CD4-positive, alpha-beta T cell treated with Interleukin-2 at 100 ng/mL for 4 hours (primary cell): ENCODE data around the gene NEURL1B.

Source experiments
- DNase-seq: peaks from one replicate; pipeline ENCODE4 v3.0.0-alpha.2; 2020; ENCODE audit warnings: low spot score

NEURL1B gene

DNA sequence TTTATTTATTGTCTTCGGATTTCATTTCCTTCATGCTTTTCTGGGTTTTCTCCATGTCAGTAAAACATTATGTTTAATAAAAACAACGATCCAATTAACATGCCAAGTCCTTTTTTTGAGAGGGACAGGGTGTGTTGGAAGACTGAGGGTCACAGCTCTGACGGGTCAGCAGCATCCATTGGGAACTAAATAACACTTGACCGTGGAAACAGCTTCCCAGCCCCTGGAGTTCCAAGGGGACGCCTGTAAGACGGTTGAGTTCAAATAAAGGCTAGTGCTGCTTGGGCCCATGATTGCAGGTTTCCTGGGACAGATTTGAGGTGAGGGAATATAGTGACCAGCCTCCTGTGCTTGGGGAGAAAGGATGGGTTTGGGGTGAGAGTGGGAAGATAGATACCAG lies 30.4 kb upstream of the NEURL1B start:
- no peak for DNase-seq

DNA sequence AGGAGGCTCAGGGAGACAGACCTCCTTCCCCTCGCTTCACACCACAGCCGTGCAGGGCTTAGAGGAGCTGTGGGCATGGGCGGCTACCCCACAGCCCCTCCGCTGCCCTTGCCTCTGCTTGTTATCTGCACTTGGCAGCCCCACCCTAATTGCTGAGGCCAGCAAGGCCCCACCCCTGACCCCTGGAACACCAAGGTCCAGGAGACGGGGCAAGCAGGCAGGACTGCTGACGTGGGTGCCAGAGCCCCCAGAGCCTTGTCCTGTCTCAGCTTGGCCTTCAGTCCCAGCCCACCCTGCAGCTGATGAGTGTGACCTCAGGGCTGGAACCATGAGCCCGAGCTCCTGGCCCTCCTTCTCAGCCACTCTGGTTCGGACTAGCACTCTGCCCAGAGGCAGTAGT lies 29.1 kb upstream of the NEURL1B start:
- DNase-seq: no peak

DNA sequence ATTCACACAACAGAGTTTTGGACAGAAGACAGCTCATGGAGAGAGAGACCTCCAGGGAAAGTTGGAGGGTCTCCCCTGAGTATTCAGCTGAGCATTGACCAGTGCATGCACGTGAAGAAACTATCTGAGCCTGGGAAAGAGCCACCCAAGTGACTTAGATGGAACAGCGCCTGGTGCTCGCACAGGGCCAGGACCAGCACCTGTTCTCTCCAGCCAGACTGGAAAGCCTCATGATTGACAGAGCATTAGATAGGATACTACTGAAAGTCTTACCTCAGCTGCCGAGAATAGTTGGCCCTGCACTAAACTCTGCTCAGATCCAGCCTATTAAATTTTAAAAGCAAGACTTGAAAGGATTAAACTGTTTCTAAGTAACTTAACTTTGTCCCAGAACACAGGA lies 28.3 kb upstream of the NEURL1B start:
- DNase-seq: no peak

DNA sequence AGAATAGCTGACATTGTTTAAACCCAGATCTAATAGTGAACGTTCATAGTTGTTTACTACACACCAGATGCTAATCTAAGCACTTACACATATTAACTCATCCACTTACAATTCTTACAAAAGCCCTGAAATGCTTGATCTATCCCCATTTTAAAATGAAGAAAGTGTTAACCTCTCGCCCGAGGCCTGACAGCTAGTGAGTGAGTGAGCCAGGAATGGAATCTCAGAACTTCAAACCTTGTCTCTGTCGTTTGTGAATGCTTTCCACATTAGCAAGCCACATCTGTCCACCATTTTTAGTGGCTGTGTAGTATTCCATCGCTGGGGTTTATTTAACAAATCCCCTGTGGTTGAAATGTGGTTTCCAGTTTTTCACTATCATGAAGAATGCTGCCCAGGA lies 24.9 kb upstream of the NEURL1B start:
- DNase-seq: no peak

DNA sequence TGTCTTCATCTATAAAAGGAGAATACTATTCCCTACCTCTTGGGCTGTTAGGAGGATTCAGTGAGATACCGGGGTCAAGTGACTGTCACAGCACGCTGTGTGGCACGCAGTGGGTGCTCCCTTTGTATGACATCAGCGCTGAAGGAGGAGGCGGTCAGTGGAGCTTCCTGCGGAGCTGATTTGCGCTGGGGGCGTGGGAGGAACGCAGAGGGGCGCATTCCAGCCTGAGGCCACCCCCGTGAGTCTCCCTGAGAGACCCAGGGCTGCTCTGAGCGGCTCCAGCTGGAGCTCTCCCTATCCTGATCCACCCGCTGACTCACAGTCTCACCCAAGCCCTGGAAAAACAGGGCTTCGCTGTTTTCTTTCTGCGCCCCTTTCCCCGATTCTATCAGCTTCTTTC lies 24.3 kb upstream of the NEURL1B start:
- DNase-seq: no peak

DNA sequence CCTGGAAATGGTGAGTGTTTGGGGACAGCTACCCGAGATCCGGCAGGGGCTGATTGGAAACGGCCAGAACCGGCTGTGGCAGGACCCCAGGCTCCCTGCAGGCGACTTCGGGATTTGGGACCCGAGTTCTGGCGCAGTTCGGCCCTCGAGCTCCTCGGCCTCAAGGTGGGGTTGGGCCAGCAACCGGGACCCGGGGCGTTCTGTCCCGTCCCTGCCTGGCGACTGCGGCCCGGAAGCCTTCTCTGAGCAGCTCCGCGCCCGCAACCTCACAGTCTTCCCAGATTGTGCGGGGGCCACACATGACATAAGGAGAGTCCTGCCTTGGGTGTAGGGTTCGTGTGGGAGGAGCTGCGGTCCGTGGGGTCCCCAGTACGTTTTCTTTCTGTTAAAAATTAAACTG lies 23.2 kb upstream of the NEURL1B start:
- no peak for DNase-seq

DNA sequence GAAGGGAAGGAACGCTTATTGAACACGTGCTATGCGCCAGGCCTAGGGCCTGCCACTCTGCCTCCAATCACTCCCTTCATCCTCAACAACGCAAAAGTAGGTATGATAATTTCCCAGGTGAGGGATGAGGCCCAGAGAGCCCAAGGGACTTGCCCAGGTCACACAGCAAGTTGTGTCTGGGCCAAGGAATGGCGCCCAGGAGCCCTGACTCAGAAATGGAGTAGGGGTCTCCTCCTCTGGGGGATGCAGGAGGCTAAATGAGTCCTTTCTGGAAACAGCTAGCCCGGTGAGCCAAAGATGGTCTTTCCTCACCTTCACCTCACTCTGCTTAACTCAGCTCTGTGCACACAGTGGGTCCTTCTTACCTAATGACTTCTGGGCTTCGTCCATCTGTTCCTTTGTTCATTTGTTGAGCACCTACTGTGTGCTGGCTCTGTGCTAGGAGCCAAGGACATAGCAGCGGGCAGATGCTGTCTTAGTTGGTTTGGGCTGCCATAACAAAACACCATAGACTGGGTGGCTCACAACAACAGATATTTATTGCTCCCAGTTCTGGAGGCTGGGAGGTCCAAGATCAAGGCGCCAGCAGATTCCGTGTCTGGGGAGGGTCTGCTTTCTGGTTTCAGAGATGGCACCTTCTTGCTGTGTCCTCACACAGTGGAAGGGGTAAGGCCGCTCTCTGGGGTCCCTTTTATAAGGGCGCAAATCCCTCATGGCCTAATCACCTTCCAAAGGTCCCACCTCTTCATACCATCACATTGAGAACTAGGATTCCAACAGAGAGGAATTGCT lies 22.3 kb upstream of the NEURL1B start:
- DNase-seq: no peak

DNA sequence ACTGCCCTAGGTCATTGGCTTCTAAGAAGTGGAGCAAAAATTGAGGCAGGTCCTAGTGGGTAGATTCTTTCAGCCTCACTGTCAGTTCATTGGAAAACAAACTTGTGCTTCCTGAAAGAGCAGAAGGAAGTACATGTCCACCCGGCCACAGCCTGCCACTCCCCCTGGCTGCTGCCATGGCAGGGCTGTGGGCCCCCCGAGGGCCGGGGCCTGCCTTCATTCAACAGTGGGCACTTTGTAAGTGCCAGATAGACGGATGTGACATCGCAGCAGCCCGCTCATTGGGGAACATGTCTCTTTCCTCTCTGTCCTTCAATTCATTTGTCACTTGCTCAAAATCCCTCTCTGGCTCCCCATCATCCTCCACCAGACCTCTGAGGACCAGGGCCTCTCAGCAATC lies 20.6 kb upstream of the NEURL1B start:
- DNase-seq: no peak

DNA sequence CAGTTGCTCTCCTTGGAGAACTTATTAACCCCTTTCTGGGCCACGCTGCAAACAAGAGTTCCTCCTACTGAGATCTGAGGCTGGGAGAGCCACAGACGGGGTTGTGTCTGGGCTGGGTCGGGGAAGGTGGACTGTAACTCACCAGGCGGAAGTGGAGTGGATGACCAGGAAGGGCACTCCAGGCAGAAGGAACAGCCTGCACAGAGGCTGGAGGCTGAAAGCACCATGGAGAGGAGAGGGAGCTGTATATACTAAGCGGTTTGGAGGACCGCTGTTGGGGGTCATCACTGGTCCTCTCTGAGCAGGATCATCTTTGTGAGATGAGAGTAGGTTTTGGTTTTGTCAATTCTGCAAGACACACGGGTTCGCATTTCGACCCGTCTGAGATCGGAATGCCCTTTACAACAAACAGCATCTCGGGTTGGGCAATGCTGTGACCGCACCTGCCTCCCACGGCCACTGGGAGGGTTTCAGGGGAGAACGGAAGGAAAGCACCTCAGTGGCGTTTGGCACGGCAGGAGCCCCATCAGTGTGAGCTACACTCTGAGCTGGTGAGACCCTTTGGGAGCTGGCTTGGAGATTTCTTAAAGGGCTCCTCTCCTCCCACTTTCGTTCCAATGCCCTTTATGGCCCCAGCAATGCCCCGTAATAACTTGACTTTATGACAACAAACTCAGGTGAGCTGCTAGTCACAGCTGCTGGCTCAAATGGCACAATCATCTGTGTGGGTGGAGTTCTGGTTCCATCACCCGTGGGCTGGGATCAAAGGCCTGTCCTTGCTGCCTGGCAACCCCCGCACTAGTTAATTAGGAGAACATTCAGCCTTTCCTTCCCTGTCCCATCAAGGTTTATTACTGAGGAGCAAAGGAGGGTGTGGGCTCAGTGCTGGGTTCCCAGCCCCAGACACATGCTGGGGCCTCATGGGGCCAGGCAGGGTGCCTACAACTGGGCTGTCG lies 18.7 kb upstream of the NEURL1B start:
- no peak for DNase-seq

DNA sequence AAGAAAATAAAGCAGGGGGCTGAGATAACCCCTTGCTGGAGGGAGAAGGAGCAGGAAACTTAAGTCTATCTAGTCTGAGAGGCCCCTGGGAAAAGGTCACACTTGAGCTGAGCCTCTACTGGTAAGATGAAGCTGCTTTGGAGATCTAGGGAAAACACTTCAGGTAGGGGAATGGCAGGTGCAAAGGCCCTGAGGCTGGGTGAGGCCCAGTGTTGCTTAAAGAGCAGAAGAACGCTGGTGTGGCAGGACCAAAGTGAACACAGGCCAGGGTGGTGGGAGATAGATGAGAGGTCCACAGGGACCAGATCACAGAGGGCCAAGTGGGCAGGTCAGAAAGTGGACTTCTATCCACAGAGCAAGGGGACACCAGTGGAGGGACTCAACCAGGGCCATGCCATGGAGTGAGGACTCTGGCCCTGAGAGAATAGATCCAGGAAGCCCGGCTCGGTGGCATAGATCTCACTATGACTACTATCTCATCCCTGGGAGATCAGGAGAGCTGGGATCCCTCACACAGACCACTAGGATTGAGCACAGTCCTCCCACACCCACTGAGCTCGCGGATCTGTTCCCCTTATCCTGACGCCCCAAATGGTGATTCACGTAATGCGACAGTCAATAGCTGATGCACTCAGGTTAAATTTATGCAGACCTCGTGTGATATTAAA lies 17.6 kb upstream of the NEURL1B start:
- DNase-seq: no peak

DNA sequence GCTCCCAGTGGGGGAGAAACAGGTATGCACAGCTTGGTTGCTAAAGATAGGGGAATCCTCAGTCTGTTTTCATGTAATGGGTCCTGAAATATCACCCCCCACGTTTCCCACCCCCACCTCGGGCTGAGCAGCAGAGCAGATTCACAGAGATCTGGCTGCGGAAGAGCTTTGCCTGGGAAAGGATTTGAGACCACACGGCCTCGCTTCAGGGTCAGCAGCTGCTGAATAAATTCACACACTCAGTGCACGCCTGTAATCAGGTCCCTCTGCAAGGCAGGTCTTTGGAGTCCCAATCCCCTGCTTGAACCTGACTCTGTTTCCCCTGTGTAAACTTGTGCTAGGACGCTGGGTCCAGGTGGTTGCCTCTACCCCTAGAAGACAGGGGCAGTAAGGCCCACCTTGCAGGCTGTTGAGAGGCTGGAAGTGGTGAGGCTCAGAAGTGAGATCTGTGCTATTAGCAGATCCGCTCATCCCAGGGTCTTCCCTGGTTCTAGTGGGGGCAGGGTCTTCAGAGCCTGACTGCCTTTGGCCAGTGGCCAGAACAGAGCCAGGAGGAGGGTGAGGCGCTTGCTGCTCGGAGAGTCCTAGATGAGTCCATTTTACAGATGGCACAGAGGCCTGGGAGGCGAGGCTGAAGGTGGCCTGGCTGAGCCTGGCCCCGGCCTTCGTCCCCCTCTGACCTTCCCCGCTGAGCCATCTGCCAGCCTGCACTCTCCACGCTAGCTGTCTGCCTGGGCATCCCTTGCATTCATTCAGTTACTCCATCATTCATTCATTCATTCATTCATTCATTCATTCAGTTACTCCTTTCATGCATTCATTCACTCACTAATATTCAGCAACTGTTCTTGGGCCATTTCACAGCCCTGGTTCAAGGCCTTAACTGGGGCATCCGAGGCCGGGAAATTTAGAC lies 16.7 kb upstream of the NEURL1B start:
- no peak for DNase-seq

DNA sequence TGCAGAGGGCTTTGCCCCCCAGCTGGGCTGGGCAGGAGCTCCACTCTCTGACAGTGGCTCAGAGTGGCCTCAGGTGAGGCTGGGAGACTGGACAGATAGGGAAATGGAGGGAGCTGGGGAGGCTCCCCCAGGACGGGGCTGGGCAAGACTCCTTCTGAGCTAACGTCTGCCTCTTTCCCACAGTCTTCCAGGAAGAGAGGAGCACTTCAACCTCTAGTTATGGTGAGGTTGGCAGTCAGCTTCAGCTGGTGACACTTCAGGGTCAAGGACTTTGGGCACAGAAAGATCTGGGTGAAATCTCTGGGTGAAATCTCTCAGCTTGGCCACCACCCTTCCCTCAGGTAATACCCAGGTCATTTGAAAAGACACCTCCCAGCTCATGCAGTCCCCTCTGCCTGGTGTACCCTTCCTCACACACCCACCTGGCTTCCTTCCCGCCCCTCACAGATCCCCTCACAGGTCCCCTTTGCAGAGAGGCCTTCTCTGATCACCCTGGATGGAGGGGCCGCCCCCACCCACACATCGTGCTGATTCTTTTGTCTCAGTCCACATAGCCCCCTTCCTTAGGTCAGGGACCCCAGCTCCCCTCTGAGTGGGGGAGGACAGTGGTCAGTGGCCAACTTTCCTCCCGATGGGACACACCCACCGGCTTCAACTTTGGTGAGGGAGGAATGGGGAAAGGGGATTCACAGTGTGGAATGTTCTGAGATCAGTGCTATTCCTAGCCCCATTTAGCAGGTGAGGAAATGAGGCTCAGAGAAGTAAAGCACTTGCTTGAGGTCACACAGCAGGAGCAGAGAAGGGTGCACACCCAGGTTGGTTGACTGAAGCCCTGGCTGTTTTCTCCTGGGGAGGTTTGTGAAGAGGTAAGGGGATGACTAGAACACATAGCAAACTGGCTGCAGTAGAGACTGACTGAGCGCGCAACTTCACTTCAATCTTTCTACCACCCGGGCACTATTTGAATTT lies 15.8 kb upstream of the NEURL1B start:
- DNase-seq: no peak

DNA sequence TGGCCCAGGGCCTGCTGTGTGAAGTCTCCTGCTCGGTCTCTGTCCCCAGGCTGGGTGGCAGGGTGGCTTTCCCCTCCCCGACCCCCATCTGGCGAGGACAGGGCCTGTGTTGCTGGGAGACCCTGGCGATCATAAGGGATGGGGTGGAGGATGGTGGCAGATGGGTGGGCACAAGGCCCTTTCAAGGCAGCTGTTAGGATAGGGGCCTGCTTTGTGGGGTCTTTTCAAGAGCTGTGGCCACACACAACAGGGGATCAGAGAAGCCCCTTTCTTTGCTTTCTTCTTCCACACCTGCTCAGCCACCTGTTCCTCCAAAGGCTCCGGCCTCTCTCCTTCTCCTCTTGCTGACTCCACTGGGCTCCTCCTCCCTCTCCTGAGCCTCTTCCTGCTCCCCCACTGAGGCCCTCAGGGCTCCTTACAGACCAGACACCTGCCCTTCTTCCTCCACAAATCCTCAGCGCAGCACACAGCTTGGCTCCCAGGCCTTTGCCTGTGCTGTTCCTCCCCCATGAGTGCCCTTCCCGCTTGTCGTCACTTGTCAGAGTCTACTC lies 15.0 kb upstream of the NEURL1B start:
- no peak for DNase-seq

DNA sequence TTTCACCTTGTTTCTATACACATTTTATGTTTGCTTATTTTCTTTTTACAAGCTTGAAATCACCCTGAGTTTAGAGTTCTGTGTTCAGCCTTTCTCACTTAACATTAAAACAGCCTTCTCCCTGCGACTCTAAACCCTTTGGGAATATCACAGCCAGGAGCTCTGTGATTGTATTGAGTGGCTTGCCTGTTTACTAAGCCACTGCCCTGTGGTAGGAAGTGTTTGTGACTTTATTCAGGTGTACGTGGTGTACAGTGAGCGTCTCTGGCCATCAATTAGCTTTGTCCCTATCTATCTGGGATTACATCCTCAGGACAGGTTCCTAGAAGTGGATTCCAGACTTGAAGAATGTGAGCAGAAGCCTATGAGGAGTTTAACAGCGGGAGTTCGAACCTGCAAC lies 11.0 kb upstream of the NEURL1B start:
- no peak for DNase-seq

DNA sequence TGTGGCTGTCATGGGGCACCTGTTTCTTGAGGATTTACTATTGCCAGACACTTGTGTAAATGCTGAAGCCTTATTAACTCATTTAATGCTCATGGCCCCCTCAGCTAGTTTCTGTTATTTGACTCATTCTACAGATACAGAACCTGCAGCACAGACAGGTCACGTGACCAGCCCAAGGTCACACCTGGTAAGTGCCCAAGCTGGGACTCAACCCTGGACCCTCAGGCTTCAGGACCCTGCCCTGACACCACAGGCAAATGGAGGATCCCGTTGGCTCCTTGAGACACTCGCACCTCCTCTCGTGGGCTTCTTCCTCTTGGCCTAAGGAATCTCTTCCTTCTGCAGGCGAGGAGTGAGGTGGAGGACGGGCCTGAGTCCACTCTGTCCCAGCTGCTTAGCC lies 10.6 kb upstream of the NEURL1B start:
- DNase-seq: no peak

DNA sequence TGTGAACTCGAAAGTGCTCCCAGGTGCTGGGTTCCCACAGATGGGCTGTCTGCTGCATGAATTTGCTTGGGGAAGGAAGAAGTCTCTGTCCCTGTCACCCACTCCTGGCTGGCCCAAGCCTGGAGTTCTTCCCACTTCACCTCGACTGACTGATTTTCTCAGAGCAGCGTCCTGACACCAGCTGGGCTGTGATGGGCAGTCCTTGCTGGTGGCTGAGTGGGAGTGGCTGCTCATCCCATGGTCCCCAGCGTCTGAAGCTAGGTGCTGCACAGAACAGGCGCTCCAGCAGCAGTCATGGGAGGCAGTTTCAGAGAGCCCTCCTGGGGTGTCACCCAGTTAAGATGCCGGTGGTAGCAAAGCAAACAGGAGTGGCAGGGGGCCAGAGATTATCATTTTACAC lies 10.1 kb upstream of the NEURL1B start:
- no peak for DNase-seq

DNA sequence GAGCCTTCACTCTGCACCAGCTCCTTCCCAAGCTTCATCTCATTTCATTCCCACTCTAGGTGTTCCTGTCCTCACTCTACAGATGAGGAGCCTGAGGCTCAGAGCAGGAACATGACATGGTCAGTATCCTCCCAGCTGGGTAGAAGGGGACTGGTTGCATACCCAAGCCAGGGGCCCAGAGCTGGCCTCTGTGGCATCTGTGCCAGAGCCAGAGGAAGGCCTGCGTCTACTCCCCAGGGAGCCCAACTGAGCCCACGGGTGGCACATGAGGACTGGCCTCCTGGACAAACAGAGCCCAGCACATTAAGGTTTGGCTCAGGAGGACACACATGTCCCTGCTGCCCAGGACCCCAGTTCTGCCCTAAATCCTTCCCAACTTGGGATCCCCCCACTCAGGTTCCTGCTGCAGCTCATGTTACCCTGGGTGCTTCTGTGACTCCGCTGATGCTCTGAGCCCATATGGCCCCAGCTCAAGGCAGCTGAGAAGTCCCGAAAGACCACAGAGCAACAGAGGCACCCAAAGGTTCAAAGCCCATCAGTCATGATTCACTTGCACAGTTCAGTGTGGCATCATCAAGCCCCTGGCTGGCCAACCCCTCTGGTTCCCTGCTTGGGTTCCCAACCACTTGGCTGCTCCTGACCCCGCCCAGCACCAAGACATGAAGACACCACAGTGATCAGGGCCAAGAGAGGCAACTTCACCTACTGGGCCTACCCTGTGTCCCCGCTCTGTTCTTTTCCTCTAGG lies 8.5 kb upstream of the NEURL1B start:
- no peak for DNase-seq

DNA sequence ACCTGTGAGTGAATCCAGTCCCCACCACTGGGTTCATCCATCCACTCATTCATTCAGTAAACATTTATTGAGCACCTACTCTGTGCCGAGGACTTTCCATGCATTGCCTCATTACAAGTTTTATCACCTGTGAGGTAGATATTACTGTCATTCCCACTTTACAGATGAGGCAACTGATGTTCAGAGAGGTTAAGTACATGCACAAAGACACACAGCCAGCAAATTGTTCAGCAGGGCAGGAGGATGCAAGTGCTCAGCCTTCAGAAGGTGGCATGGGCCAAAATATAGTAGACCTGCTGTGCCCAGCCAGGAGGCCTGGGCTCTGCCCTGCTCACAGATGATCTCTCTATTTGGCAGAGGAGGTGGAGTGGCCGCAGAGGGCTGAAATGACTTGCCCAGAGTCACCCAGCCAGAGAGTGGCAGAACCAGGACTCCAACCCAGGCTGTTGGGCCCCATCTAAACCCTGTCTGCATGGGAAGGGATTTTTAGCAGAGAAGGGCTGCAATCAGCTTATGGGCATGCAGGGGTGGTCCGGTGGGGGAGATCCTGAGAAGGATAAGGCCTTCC lies 7.6 kb upstream of the NEURL1B start:
- no peak for DNase-seq
